HG03135 (cell line): Measurements from ENCODE around the gene RBM42.
A peak's percentile ranks its signal among the peaks of the same experiment; 100 is the strongest.
"Not testable (repeated sequence)": the region's sequence is repeated elsewhere in the genome, so short reads cannot be mapped to it uniquely, and the experiment has no call there.

ENCODE experiments used
- ATAC-seq: cut with Tn5 transposase; IDR thresholded peaks from one replicate; pipeline ENCODE4 v1.9.1; 2021; ENCODE audit warnings: mild to moderate bottlenecking, moderate library complexity; ENCODE audit not compliant: unreplicated experiment

Gene RBM42

GRCh38 chr19:35645680-35646511 is 17.1 kb downstream of the RBM42 start:
- no peak for ATAC-seq

DNA sequence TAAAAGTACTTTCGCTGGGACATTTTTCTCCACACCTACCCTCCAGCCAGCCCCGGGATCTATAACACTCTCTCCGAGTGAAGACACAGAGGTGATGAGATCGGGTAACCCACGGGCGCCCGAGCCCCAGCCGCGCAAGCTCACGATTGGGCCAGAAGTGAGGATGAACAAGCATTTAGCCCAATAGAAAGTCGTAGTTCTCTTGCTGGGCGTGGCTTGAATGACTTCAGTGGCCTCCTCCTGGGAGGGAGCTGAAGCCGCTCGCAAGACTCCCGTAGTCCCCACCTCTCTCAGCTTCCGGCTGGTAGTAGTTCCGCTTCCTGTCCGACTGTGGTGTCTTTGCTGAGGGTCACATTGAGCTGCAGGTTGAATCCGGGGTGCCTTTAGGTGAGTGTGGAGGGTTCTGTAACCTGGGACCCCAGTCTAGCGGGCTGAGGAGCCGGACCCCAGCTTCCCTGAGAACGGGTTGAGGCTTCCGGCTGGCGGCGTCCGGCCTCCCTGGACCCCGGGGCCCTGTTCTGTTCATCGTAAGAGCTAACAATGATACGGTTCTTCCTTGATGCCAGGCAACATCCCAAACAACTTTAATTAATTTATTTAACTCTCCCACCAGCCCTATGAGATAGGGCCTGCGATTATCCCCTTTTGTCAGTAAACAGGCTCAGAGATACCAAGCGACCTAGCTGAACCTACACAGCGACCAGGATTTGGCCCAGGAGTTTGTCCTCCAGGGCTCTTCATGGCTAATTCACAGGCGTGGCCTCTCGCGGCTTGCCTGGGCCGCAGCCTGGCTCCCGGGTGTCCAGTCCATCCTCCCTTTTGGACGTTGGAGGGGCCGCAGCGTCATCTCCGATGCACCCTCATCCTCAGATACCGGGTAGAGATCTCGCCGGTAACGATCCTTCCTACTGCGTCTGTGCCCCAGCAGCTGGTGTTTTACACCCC is 19.5 kb downstream of the RBM42 start, which contains the start of gene COX6B1:
Gene COX6B1, plus strand, starts transcription at position 307 of the 945 bp plus-strand sequence. CDS start 2,921 bp downstream, outside the sequence.
- ATAC-seq: peak; percentile 64

DNA sequence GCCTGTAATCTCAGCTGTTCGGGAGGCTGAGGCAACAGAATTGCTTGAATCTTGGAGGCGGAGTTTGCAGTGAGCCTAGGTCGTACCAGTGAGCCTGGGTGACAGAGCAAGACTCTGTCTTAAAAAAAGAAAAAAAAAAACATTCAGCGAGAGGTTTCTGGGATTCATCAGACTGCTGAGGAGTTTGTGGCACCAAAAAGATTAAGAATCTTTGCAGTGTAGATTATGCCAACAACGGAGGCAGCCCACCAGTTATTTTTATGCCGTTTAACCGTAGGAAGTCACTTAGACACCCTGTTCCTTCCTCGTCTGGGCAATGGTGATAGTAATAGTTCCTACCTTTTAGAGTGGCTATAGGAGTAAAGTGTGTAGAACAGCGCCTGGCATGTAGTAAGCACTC is 21.7 kb downstream of the RBM42 start:
- no peak for ATAC-seq

DNA sequence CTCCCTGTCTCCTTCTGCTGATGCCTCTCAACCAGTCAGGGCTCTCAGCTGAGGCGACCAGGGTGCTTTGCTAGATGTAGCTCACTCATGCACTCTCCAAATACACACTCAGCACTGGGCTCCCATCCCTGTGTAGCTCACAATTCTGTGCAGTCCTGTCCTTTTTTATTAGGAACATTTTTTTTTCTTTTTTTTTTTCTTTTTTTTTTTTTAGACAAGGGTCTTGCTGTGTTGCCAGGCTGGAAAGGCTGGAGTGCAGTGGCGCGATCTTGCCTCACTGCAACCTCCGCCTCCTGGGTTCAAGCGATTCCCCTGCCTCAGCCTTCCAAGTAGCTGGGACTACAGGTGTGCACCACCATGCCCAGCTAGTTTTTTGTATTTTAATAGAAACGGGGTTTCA is 26.0 kb downstream of the RBM42 start:
- ATAC-seq: not testable (repeated sequence)

DNA sequence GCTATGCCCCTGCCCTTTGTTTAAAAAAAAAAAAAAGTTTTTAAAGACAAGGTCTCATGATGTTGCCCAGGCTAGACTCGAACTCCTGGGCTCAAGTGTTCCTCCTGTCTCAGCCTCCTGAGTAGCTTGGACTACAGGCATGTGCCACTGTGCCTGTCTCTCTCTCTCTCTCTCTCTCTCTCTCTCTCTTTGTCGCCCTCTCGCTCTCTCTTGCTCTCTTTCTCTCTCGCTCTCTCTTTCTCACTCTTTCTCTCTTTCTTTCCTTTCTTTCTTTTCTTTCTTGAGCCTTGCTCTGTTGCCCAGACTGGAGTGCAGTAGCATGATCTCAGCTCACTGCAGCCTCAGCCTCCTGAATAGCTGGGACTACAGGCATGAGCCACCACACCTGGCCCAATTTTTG is 26.8 kb downstream of the RBM42 start:
- ATAC-seq: no peak

GRCh38 chr19:35656700-35657099 is 27.9 kb downstream of the RBM42 start:
- no peak for ATAC-seq

GRCh38 chr19:35657904-35658700 is 29.3 kb downstream of the RBM42 start:
- no peak for ATAC-seq

DNA sequence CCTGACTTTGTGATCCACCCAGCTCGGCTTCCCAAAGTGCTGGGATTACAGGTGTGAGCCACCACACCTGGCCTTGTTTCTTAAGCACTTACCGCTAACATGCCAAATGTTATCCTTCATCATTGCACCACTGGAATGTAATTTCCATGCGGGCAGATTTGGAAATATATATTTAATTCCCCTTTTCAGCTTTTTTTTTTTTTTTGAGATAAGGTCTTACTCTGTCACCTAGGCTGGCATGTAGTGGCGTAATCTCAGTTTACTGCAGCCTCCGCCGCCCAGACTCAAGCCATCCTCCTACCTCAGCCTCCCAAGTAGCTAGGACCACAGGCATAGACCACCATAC is 33.1 kb downstream of the RBM42 start:
- ATAC-seq: no peak

DNA sequence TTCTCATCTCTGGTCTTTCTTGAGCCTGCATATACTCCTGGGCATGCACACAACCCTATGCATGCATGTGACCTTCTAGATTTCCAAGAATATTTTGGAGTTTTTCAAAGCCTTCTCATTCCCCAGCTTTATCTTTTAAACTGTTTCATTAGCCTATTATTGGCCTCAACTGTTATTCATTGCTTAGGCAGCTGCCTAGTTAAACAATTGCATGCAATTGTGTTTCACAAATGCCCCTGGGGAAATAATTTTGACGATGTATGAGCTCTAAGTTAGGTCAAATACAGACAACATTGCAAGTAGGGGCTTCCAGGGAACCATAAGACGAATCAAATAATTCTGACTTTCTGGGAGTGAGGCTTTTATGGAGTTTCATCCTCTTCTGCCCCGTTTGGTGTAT is 35.1 kb downstream of the RBM42 start:
- ATAC-seq: no peak

GRCh38 chr19:35665157-35665556 is 36.3 kb downstream of the RBM42 start:
- ATAC-seq: no peak

GRCh38 chr19:35665604-35666003 is 36.8 kb downstream of the RBM42 start:
- ATAC-seq: no peak

DNA sequence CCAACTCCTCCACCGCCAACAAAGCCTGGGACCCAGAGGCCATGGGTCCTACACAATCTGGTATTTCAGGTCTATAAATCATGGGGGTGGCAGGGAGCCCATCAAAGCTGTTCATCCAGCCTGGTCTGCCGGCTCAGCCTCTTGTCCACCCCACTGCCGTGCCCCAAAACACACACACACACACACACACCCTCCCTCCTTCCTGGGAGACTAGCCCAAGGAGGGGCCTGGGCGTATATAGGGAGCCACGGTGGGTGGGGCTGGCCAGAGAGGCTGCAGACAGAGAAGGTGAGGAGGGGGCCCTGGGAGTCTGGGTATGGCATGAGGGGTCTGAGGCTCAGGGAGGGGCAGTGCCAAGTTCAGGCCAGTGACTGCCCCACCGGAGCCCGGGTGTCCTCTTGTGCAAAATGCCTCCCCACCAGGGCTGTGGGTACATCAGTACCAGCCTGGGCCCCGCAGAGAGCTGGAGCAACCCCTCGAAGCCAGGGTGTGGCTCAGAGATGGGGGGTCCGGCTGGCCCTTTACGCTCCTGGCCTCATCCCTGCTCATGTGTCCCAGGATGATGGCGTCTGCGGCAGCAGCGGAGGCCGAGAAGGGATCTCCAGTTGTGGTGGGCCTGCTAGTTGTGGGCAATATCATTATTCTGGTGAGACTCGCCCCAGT is 37.5 kb downstream of the RBM42 start, which contains the start of gene UPK1A:
Gene UPK1A, plus strand, starts transcription at position 267 of the 663 bp plus-strand sequence. Its CDS starts 296 bp downstream, at position 563.
- ATAC-seq: no peak

DNA sequence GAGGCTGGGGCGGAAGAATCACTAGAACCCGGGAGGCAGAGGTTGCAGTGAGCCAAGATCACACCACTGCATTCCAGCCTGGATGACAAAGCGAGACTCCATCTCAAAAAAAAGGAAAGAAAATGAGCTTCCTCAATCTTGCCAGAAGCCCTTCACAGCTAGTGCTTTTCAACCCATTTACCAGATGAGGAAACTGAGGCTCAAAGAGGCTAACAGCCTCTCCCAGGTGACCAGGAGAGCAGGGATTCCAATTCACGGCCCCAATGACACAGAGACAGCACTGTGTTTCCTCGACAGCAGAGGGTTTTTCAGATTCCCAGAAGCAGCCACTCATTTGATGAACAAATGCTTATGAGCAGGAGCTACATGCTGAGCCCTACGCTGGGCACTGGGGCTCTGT is 40.7 kb downstream of the RBM42 start:
- ATAC-seq: no peak

DNA sequence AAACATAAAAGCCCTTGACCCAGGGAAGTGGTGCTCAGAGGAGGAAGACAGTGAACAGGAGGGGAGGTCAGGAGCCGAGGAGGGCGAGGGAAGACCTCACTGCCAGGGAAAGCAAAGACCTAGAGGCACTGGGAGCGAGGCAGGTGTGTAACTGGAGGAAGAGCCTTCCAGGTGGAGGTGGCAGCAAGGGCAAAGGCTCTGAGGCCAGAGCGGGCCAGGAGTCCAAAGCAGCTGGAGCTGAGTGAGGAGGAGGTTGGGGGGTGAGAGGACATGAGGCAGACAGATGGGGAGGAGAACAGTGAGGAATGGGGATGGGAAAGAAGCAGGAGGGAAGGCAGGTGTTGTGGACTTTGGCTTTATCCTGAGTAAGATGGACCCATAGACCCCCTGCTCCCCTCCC is 41.1 kb downstream of the RBM42 start:
- no peak for ATAC-seq

GRCh38 chr19:35670686-35671085 is 41.9 kb downstream of the RBM42 start:
- no peak for ATAC-seq

GRCh38 chr19:35671818-35672217 is 43.0 kb downstream of the RBM42 start:
- ATAC-seq: no peak

DNA sequence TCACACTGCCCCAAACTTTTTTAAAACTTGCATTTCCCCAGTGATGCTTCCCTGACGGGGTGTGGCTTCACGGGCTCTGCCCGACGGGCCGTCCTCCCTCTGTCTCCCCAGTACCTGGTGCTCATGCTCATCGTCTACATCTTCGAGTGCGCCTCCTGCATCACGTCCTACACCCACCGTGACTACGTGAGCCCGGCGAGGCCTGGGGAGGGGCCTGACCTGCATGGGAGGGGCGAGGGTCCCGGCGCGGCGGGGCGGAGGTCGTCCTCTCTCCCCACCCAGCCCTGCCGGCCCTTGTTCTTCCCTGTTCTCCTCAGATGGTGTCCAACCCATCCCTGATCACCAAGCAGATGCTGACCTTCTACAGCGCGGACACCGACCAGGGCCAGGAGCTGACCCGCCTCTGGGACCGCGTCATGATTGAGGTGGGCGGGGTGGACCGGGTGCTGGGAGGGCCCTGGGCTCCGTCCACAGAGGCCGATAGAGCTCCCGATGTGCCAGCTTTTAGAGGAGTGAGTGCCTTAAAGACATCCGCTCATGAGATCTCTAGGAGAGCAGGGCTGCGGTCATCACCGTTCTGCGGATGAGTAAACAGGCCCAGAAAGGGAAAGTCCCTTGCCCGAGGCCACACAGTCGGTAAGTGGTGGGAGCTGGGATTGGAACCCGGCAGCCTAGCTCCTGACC is 44.4 kb downstream of the RBM42 start:
- no peak for ATAC-seq

DNA sequence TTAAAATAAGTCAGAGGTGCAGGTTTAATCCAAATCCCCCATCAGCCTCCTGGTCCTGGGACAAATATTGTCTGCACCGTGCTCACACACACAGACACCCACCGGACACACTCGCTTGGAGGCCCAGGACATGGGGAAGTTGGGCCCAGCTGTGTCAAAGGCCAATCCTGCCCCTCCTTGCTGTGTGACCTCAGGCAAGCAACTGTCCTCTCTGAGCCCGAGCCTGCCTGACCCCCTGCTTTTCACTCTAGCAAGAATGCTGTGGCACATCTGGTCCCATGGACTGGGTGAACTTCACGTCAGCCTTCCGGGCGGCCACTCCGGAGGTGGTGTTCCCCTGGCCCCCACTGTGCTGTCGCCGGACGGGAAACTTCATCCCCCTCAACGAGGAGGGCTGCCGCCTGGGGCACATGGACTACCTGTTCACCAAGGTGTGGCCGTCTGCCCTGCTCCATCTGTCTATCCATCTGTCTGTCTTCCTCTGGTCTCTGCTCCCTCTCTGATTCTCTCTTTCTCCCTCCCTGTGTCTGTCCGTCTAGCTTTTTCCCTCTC is 46.8 kb downstream of the RBM42 start:
- ATAC-seq: no peak
